AG10803 (cell line): ENCODE measurements around the gene PDIK1L.

Experiments
- DNase-seq: peaks from one replicate; pipeline ENCODE4 v3.0.0; 2010; ENCODE audit warnings: low read depth
- H3K4me3 ChIP-seq: 2 replicates; pipeline ENCODE4 v1.5.1; 2011; ENCODE audit warnings: mild to moderate bottlenecking, low read length, control low read depth
- TF ChIP-seq, protein P1 (sequence below): conservative IDR thresholded peaks from 2 replicates; pipeline ENCODE4 v1.5.1; 2011; ENCODE audit warnings: mild to moderate bottlenecking, low read length, control low read depth, inconsistent platforms

PDIK1L gene

DNA sequence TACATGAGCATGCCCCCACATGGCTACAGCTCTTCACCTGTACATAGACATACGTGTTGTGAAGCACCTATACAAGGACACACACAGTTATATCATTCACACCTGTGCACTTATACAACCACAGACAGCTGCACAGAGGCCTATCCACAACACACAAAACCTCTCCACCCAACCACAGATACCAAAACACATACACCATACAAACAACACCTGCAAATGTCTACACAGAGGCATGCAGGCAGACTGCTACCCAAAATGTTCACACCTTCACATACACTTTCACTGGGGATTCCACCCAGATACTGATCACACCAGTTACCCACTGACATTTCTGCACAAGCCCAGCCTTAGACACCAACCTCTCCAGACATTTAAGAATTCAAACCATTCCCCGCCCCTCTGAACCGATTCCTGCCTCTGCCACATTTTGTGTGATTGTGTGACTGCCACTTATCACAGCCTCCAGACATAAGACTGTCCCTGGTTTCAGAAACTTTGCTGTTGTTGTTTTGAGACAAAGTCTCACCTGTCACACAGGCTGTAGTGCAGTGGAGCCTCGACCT, 55.2 kb downstream of the PDIK1L start:
- TF ChIP-seq, protein P1, sequence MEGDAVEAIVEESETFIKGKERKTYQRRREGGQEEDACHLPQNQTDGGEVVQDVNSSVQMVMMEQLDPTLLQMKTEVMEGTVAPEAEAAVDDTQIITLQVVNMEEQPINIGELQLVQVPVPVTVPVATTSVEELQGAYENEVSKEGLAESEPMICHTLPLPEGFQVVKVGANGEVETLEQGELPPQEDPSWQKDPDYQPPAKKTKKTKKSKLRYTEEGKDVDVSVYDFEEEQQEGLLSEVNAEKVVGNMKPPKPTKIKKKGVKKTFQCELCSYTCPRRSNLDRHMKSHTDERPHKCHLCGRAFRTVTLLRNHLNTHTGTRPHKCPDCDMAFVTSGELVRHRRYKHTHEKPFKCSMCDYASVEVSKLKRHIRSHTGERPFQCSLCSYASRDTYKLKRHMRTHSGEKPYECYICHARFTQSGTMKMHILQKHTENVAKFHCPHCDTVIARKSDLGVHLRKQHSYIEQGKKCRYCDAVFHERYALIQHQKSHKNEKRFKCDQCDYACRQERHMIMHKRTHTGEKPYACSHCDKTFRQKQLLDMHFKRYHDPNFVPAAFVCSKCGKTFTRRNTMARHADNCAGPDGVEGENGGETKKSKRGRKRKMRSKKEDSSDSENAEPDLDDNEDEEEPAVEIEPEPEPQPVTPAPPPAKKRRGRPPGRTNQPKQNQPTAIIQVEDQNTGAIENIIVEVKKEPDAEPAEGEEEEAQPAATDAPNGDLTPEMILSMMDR: no peak
- DNase-seq: no peak
- no peak overlapping the region for H3K4me3 ChIP-seq

DNA sequence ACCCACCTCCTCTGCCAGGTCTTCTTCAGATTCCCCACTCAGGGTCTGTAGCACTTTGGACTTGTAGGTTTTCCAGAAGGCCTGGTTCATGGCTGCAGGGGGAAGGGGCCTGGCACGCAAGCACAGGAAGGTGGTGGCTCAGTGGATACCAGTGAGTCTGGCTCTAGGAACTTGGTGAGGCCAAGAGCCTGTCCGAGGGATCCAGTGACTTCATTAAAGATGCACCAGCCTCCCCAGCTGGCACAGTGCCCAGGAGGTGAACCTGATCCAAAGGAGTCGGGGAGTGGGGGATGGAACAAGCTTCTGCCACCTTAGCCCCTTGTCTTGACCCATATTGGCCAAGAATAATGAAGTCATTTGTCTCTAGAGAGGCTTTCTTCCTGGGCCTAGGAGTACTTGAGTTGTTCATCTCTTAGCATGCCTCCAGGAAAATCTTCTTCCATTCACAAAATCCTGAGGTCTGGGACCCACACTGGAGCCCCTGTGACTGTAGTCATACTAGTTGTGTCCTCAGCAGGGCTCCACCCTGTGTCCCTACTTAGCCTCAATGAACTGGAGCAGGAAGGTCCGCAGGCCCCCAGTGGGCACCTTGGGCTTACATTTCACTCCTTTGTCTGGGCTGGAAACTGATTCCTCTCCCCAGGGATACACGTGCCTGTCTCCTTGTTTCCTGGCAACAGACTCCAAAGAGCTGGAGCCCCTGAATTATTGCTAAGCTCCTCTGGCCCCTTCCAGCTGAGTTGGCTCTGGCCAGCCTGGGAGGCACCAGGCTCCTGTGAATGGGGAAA, 57.0 kb downstream of the PDIK1L start, which contains the start of gene C1orf232:
Gene C1orf232, minus strand, starts transcription at position 554 of the 788 bp plus-strand sequence. Its CDS starts 464 bp downstream, at position 90.
- TF ChIP-seq, protein P1: no peak
- peak within 1 kb of the TSS; percentile 83 for H3K4me3 ChIP-seq
- no peak for DNase-seq

DNA sequence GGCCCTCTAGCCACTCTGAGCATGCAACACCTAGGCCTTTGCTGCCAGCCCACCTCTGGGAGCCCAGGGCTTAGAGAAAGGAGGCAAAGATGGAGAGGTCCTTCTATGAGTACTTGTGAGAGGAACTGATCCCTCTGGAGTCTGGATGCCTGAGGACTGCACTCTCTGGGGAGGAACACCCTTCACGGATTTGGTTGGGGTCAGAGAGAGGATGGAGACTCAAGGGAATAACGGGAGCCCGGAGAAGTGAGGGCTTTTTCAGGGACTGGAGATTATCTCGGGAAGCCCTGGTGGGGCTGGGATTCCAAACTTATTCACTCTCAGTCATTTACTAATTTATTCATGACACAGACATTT, 57.6 kb downstream of the PDIK1L start:
- peak overlapping the region; percentile 83 for H3K4me3 ChIP-seq
- no peak for DNase-seq
- TF ChIP-seq, protein P1: no peak

DNA sequence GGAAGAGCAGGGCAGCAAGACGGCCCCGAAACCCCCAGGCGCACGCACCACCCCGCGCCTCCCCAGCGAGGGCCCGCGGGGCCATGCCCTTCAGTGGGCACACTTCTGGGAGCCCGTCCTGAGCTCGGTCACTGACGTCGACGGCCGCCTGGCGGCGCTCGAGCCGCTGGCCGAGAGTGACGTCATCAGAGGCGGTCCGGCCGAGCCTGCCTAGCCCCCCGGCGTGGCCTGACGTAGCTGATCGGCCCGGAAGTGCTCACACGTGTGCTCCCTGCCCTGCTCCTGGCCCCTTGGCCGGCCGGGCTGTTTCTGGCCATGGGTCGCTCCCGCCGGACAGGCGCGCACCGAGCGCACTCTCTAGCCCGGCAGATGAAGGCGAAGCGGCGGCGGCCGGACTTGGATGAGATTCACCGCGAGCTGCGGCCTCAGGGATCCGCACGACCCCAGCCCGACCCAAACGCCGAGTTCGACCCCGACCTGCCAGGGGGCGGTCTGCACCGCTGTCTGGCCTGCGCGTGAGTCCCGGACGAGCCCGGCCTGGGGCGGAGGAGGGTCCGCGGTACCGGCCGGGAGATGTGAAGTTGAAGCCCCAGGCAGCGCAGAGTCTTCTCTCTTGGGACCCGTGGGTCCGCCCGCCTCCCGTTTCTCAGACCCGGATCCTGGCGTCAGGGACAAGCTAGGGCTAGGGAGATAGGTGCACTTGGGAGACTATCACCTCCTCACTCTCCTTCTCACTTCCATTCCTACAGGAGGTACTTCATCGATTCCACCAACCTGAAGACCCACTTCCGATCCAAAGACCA, 58.2 kb downstream of the PDIK1L start, which contains the start of gene ZNF593:
Gene ZNF593, plus strand, starts transcription at position 240 of the 803 bp plus-strand sequence. Its CDS starts 76 bp downstream, at position 316.
- DNase-seq: peak; percentile 87
- H3K4me3 ChIP-seq: peak within 1 kb of the TSS; percentile 83
- TF ChIP-seq, protein P1: peak; percentile 74

DNA sequence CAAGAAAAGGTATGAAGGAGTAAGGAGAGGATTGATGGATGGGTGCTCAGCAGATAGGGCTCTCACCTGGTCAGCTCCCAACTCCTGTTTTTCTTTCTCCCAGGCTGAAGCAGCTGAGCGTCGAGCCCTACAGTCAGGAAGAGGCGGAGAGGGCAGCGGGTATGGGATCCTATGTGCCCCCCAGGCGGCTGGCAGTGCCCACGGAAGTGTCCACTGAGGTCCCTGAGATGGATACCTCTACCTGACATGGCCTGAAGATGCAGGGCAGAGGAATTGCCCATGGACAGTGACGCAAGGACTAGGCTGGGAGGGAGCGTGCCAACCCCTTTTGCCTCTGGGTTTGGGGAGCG, 58.8 kb downstream of the PDIK1L start:
- peak overlapping the region; percentile 83 for H3K4me3 ChIP-seq
- TF ChIP-seq, protein P1: no peak
- no peak for DNase-seq

DNA sequence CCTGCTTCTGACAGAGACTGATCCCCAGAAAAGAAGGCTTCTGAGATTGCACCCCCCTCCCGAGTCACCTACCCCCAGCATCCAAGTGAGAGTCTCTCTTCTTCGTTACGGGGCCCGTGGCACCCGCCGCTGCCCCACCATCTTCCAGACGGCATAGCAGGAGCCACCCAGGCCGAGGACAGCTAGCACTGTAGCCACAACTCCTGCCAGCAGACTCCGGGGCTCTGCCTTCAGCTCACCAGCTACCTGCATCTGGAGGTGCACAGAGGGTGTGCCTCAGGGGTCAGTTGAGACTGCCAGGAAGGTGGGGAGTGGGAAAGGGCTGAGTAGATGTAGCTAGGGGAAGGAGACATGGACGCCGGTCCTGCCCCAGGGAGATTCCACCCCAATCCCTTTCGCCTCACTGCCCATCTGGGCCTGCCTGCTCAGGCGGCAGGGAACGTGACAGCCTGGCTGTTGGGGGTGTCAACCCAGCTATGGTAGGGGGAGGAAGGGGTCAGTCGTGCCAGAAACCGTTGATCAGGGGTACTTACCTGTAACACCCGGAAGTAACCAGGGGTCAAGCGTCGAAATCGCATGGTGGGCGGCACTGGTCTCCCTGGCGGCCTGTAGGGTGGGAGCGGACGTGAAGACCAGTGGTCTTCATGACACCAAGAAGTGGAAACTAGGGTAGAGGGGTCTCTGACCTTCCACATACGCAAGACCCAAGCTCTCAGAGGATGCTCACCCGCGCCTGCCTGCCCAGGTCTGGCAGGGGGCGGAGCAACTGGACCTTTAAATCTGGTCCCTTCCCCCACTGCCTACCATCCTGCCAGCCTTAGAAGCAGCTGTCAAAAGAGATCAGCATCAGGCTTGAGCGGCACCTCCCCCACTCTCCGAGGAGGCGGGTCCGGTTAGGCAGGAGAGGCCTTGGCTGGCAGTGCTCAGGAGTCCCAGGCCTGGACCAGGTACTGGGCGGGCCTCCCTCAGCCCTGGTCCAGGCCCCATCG, 59.8 kb downstream of the PDIK1L start, which contains the start of gene ZNF593OS:
Gene ZNF593OS, minus strand, starts transcription at position 749 of the 989 bp plus-strand sequence. Its CDS starts 171 bp downstream, at position 578.
- peak within 1 kb of the TSS; percentile 83 for H3K4me3 ChIP-seq
- DNase-seq: no peak
- TF ChIP-seq, protein P1: no peak
